Fibroblast of peridontal ligament (primary cell): ENCODE measurements around the gene BTBD2.

Experiments used
- DNase-seq: peaks from one replicate; pipeline ENCODE4 v3.0.0-alpha.2; 2010; ENCODE audit errors: extremely low read depth

Gene BTBD2

GRCh38 chr19:1941146-1942077, 74.1 kb downstream of the BTBD2 start, which contains the start of gene CSNK1G2:
TSS of gene CSNK1G2 (plus strand) at chr19:1941172. CDS start at chr19:1969773, 28,601 bp downstream.
- no peak for DNase-seq

GRCh38 chr19:1938071-1938470, 77.4 kb downstream of the BTBD2 start:
- no peak for DNase-seq

GRCh38 chr19:1936916-1937610, 78.5 kb downstream of the BTBD2 start:
- no peak for DNase-seq

- no peak for DNase-seq
Observed at GRCh38 chr19:1936430-1936829, 79.1 kb downstream of the BTBD2 start.

- no peak for DNase-seq
Observed at GRCh38 chr19:1935484-1936208, 79.9 kb downstream of the BTBD2 start.
